K562 (cell line): ENCODE data around the gene MCMBP. TPM values are rescaled to one million over a fixed set of nuclear protein-coding genes. Genes with fewer than 3 reads are reported as not detected.

ENCODE experiments used
- BCL6 ChIP-seq: fragments of 250-450 bp; sonication (Bioruptor Pico); IDR thresholded peaks from 2 replicates; pipeline ENCODE4 v1.4.0; 2020
- DPF2 ChIP-seq: fragments of 450-650 bp; IDR thresholded peaks from 2 replicates; pipeline ENCODE4 v1.6.1; 2016
- E2F3 ChIP-seq: fragments of 250-450 bp; sonication (Bioruptor Pico); IDR thresholded peaks from 2 replicates; pipeline ENCODE4 v1.4.0; 2020; ENCODE audit warnings: mild to moderate bottlenecking
- ELF2 ChIP-seq: fragments of 250-450 bp; sonication (Bioruptor Pico); IDR thresholded peaks from 2 replicates; pipeline ENCODE4 v1.5.0; 2021; ENCODE audit warnings: mild to moderate bottlenecking
- NONO ChIP-seq, 2 experiments: fragments of 200-400 bp in 1 of 2; fragments of 450-650 bp in 1 of 2; formaldehyde crosslinking in 1 of 2; IDR thresholded peaks; 2 replicates each; pipeline ENCODE4 v1.6.1; 2017; ENCODE audit warnings: low read depth in 2 of 2, mild to moderate bottlenecking in 2 of 2, moderate library complexity in 2 of 2, low read length in 1 of 2
- RFX1 ChIP-seq: fragments of 450-650 bp; IDR thresholded peaks from 2 replicates; pipeline ENCODE4 v1.6.1; 2016; ENCODE audit warnings: mild to moderate bottlenecking, moderate library complexity
- SAP30 ChIP-seq: fragments of 200-600 bp; sonication (generic); IDR thresholded peaks from 2 replicates; pipeline ENCODE4 v1.6.1; 2012; ENCODE audit warnings: borderline replicate concordance, low read depth, mild to moderate bottlenecking, moderate library complexity, low read length, control low read depth, inconsistent platforms; ENCODE audit not compliant: insufficient read depth, poor library complexity, severe bottlenecking
- SMAD4 ChIP-seq: fragments of 250-450 bp; sonication (Bioruptor Pico); conservative IDR thresholded peaks from 2 replicates; pipeline ENCODE4 v1.8.0; 2021; ENCODE audit warnings: inconsistent platforms, mild to moderate bottlenecking, moderate library complexity
- SMC3 ChIP-seq: conservative IDR thresholded peaks from 2 replicates; pipeline ENCODE4 v1.6.1; 2011; ENCODE audit warnings: low read depth, low read length, improper control_type of control experiment; ENCODE audit not compliant: insufficient read depth
- STAT5A ChIP-seq: IDR thresholded peaks from 2 replicates; pipeline ENCODE4 v1.6.1; 2012; ENCODE audit warnings: low read length, inconsistent platforms, borderline replicate concordance
- ZNF830 ChIP-seq: fragments of 250-450 bp; sonication (Bioruptor Pico); IDR thresholded peaks from 2 replicates; pipeline ENCODE4 v1.5.0; 2021; ENCODE audit warnings: mild to moderate bottlenecking
- polyA plus RNA-seq, 8 experiments: library from polyadenylated mRNA; depleted of rRNA in 4 of 8; stranded (reverse) in 5 of 8; unstranded in 3 of 8; fragments of >200 nt; fragmentation: Nextera tagmentation in 2 of 8; fragmentation: Illumina TruSeq in 1 of 8; extraction: Ambion mirVana in 2 of 8; extraction: Trizol in 1 of 8; gene quantifications; 2 replicates each; pipeline versions ENCODE4 v1.2.1 to v1.2.3, GENCODE V29; 2011 to 2014; ENCODE audit warnings: inconsistent platforms in 1 of 8, missing spikeins in 1 of 8
- total RNA-seq, 7 experiments: library from RNA; depleted of rRNA in 6 of 7; stranded (reverse); fragments of >200 nt in 6 of 7; fragmentation: Illumina TruSeq in 2 of 7; extraction: Trizol in 2 of 7; gene quantifications; 2 replicates each; pipeline versions ENCODE4 v1.2.1 to v1.2.3, GENCODE V29; 2011 to 2021; ENCODE audit warnings: low replicate concordance in 1 of 7
- TF ChIP-seq, protein P1 (sequence below): fragments of 250-450 bp; sonication (Bioruptor Pico); IDR thresholded peaks from 2 replicates; pipeline ENCODE4 v1.8.0; 2022; ENCODE audit warnings: inconsistent platforms, mild to moderate bottlenecking, moderate library complexity, borderline replicate concordance
- TF ChIP-seq, protein P2 (sequence below): fragments of 450-650 bp; conservative IDR thresholded peaks from 2 replicates; pipeline ENCODE4 v1.6.1; 2016; ENCODE audit warnings: missing genetic modification characterization, low read depth, mild to moderate bottlenecking, control low read depth, missing compliant biosample characterization
- TF ChIP-seq, protein P3 (sequence below): fragments of 200-800 bp; sonication (Bioruptor generic); IDR thresholded peaks from 2 replicates; pipeline ENCODE4 v1.6.1; 2016; ENCODE audit warnings: missing genetic modification characterization, missing compliant biosample characterization
- TF ChIP-seq, protein P4 (sequence below): IDR thresholded peaks from 2 replicates; pipeline ENCODE4 v1.6.1; 2014; ENCODE audit warnings: antibody characterized with exemption

MCMBP gene
- total and polyA plus RNA-seq, 9 of the 15 experiments (the other 6 are each of a cell fraction or from before 2014, with no cell fraction given) = 11.2 to 74.3 (median 50.5) TPM

DNA sequence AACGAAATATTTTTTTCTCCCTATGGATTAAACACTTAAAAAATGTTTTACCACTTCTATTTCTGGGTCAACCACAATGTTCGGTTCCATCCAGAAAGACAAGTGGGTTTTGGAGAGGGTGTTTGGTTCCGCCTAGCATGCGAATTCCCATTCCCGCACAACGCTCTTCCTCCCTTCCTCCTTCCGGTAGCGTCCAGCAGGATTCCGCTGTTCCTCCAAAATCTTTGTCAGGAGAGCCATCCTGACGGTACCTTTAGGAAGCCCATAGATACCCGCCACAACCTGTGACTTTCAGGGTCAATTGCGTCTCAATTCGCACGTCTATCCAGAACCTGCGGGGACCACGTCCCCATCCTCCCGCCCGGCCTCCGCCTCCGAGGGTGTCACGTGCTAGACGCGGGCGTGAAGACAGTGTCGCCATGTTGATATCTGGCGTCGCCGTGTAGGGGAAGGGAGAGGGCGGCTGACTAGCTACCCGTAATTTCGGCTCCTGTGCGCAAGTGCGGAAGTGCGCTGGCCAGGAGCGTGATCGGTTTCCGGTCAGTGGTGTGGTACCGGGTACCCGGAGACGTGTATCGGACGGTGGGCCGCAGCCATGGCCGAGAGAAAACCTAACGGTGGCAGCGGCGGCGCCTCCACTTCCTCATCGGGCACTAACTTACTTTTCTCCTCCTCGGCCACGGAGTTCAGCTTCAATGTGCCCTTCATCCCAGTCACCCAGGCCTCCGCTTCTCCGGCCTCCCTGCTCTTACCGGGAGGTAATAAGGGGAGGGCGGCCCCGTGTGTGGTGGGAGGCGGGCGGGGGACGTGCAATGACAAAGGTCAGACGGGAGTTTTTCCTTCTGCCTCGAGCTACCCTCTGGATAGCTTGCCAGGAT is 19.8 kb upstream of the MCMBP start, which contains the start of gene SEC23IP (continued):
- TF ChIP-seq NONO (IDR thresholded peaks at IDR 0.05; ENCODE audit: low read depth in 2 of 2, low read length in 1 of 2) (no peak), ELF2 (no peak), STAT5A (no peak), BCL6 (CRISPR knock-in tag) (no peak), RFX1 (peak; percentile 14; the same call in 1 of the 2 replicates), E2F3 (CRISPR knock-in tag) (no peak), SMAD4 (CRISPR knock-in tag) (no peak), SAP30 (peak; percentile 70), ZNF830 (CRISPR knock-in tag) (no peak), DPF2 (no peak), SMC3 (no peak)
- TF ChIP-seq, protein P1, sequence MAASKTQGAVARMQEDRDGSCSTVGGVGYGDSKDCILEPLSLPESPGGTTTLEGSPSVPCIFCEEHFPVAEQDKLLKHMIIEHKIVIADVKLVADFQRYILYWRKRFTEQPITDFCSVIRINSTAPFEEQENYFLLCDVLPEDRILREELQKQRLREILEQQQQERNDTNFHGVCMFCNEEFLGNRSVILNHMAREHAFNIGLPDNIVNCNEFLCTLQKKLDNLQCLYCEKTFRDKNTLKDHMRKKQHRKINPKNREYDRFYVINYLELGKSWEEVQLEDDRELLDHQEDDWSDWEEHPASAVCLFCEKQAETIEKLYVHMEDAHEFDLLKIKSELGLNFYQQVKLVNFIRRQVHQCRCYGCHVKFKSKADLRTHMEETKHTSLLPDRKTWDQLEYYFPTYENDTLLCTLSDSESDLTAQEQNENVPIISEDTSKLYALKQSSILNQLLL (CRISPR knock-in tag) = no peak
- TF ChIP-seq, protein P2, sequence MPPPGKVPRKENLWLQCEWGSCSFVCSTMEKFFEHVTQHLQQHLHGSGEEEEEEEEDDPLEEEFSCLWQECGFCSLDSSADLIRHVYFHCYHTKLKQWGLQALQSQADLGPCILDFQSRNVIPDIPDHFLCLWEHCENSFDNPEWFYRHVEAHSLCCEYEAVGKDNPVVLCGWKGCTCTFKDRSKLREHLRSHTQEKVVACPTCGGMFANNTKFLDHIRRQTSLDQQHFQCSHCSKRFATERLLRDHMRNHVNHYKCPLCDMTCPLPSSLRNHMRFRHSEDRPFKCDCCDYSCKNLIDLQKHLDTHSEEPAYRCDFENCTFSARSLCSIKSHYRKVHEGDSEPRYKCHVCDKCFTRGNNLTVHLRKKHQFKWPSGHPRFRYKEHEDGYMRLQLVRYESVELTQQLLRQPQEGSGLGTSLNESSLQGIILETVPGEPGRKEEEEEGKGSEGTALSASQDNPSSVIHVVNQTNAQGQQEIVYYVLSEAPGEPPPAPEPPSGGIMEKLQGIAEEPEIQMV (tag) = no peak
- TF ChIP-seq, protein P3, sequence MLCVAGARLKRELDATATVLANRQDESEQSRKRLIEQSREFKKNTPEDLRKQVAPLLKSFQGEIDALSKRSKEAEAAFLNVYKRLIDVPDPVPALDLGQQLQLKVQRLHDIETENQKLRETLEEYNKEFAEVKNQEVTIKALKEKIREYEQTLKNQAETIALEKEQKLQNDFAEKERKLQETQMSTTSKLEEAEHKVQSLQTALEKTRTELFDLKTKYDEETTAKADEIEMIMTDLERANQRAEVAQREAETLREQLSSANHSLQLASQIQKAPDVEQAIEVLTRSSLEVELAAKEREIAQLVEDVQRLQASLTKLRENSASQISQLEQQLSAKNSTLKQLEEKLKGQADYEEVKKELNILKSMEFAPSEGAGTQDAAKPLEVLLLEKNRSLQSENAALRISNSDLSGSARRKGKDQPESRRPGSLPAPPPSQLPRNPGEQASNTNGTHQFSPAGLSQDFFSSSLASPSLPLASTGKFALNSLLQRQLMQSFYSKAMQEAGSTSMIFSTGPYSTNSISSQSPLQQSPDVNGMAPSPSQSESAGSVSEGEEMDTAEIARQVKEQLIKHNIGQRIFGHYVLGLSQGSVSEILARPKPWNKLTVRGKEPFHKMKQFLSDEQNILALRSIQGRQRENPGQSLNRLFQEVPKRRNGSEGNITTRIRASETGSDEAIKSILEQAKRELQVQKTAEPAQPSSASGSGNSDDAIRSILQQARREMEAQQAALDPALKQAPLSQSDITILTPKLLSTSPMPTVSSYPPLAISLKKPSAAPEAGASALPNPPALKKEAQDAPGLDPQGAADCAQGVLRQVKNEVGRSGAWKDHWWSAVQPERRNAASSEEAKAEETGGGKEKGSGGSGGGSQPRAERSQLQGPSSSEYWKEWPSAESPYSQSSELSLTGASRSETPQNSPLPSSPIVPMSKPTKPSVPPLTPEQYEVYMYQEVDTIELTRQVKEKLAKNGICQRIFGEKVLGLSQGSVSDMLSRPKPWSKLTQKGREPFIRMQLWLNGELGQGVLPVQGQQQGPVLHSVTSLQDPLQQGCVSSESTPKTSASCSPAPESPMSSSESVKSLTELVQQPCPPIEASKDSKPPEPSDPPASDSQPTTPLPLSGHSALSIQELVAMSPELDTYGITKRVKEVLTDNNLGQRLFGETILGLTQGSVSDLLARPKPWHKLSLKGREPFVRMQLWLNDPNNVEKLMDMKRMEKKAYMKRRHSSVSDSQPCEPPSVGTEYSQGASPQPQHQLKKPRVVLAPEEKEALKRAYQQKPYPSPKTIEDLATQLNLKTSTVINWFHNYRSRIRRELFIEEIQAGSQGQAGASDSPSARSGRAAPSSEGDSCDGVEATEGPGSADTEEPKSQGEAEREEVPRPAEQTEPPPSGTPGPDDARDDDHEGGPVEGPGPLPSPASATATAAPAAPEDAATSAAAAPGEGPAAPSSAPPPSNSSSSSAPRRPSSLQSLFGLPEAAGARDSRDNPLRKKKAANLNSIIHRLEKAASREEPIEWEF = no peak
- TF ChIP-seq, protein P4, sequence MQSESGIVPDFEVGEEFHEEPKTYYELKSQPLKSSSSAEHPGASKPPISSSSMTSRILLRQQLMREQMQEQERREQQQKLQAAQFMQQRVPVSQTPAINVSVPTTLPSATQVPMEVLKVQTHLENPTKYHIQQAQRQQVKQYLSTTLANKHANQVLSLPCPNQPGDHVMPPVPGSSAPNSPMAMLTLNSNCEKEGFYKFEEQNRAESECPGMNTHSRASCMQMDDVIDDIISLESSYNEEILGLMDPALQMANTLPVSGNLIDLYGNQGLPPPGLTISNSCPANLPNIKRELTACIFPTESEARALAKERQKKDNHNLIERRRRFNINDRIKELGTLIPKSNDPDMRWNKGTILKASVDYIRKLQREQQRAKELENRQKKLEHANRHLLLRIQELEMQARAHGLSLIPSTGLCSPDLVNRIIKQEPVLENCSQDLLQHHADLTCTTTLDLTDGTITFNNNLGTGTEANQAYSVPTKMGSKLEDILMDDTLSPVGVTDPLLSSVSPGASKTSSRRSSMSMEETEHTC = peak; percentile 82
